GM12865 (cell line): ENCODE measurements around the gene UCP2.
"Not testable (repeated sequence)": the region's sequence is repeated elsewhere in the genome, so short reads cannot be mapped to it uniquely, and the experiment has no call there.

Source experiments
- DNase-seq: peaks from one replicate; pipeline ENCODE4 v3.0.0; 2010; ENCODE audit warnings: low read depth
- H3K4me3 ChIP-seq: 2 replicates; pipeline ENCODE4 v1.5.1; 2011; ENCODE audit warnings: mild to moderate bottlenecking, low read depth, low read length, control low read depth
- TF ChIP-seq, protein P1 (sequence below): IDR thresholded peaks from 2 replicates; pipeline ENCODE4 v1.5.1; 2011; ENCODE audit warnings: low read length, control low read depth, low read depth, inconsistent platforms; ENCODE audit not compliant: insufficient read depth; ENCODE audit errors: missing control alignments

The UCP2 gene

DNA sequence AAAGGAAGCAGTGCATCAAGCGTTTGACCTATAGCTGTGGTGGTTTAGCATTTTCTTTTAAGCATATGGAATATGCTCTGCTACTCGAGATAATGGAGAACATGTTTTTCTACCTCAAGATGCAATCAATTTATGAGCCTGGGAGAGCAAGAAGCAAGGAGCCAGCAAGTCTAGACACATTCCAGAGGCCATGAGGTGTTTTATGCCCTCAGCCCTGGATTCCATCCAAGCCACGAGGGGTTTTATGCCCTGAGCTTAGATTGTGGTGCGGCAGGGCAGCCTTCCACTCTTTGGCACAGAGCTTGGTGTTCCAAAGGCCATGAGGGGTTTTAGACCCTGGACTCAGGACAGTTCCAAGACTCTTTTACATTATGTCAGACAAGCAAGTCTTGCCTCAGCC lies 43.5 kb downstream of the UCP2 start:
- TF ChIP-seq, protein P1, sequence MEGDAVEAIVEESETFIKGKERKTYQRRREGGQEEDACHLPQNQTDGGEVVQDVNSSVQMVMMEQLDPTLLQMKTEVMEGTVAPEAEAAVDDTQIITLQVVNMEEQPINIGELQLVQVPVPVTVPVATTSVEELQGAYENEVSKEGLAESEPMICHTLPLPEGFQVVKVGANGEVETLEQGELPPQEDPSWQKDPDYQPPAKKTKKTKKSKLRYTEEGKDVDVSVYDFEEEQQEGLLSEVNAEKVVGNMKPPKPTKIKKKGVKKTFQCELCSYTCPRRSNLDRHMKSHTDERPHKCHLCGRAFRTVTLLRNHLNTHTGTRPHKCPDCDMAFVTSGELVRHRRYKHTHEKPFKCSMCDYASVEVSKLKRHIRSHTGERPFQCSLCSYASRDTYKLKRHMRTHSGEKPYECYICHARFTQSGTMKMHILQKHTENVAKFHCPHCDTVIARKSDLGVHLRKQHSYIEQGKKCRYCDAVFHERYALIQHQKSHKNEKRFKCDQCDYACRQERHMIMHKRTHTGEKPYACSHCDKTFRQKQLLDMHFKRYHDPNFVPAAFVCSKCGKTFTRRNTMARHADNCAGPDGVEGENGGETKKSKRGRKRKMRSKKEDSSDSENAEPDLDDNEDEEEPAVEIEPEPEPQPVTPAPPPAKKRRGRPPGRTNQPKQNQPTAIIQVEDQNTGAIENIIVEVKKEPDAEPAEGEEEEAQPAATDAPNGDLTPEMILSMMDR = no peak
- no peak for DNase-seq
- H3K4me3 ChIP-seq = no peak overlapping the region

- DNase-seq, H3K4me3 ChIP-seq: not testable (repeated sequence)
Observed at GRCh38 chr11:73936047-73936446, 46.6 kb downstream of the UCP2 start.

GRCh38 chr11:73932781-73933180 lies 49.9 kb downstream of the UCP2 start:
- TF ChIP-seq, protein P1 = no peak
- DNase-seq = no peak
- no peak overlapping the region for H3K4me3 ChIP-seq

- H3K4me3 ChIP-seq = no peak overlapping the region
- TF ChIP-seq, protein P1 = no peak
- no peak for DNase-seq
Observed at GRCh38 chr11:73931951-73932350, 50.7 kb downstream of the UCP2 start.

- TF ChIP-seq, protein P1 = peak; percentile 12
- no peak overlapping the region for H3K4me3 ChIP-seq
- peak; percentile 45 for DNase-seq
Observed at GRCh38 chr11:73931039-73931645, 51.5 kb downstream of the UCP2 start.

GRCh38 chr11:73929388-73929787 lies 53.3 kb downstream of the UCP2 start:
- no peak overlapping the region for H3K4me3 ChIP-seq
- TF ChIP-seq, protein P1 = no peak
- DNase-seq = no peak
